Activated T-cell treated with anti-CD3 and anti-CD28 coated beads, Interleukin-2, amount 50 U/mL, for 4 hours (primary cell): Measurements from ENCODE around the gene CLCN1. TPM values are rescaled to one million over a fixed set of nuclear protein-coding genes. Genes with fewer than 3 reads are reported as not detected.

Experiments
- ATAC-seq, 2 donors: fragments of 200-7000 bp; cut with Tn5 transposase; one replicate each; pipeline ENCODE4 v1.10.0; 2021
- DNase-seq: peaks from one replicate; pipeline ENCODE4 v3.0.0-alpha.2; 2020
- H3K27me3 Mint-ChIP-seq: one replicate; pipeline ENCODE4 v1.8.0; 2021; ENCODE audit warnings: low read depth, mixed read lengths
- H3K36me3 Mint-ChIP-seq: one replicate; pipeline ENCODE4 v1.8.0; 2022; ENCODE audit warnings: mixed read lengths; ENCODE audit not compliant: insufficient read depth
- H3K4me1 Mint-ChIP-seq: one replicate; pipeline ENCODE4 v1.8.0; 2021; ENCODE audit warnings: low read depth, mixed read lengths
- H3K4me3 Mint-ChIP-seq: one replicate; pipeline ENCODE4 v1.8.0; 2021; ENCODE audit warnings: mild to moderate bottlenecking, moderate library complexity, mixed read lengths
- H3K9me3 Mint-ChIP-seq: one replicate; pipeline ENCODE4 v1.8.0; 2021; ENCODE audit warnings: mixed read lengths
- total RNA-seq, 3 donors: library from RNA; stranded (reverse); gene quantifications; one replicate each; pipeline ENCODE4 v1.2.1, GENCODE V29; 2021

CLCN1 gene
- total RNA-seq, 3 donors from 2014 or later = not detected

- DNase-seq (peak; percentile 26), ATAC-seq (peak; percentile 58 to 65)
- Mint-ChIP-seq H3K27me3 (no peaks in the 10 kb centered on the region), H3K4me1 (peaks cover 73% of the 10 kb centered on the region), H3K36me3 (no peaks in the 10 kb centered on the region), H3K9me3 (no peaks in the 10 kb centered on the region), H3K4me3 (peak overlapping the region; percentile 35)
These were observed 59.6 kb downstream of the CLCN1 start for GRCh38 chr7:143375298-143376034.

GRCh38 chr7:143376396-143376795 is 60.5 kb downstream of the CLCN1 start:
- DNase-seq = no peak
- Mint-ChIP-seq H3K9me3 (no peaks in the 10 kb centered on the region), H3K27me3 (no peaks in the 10 kb centered on the region), H3K36me3 (no peaks in the 10 kb centered on the region), H3K4me1 (peaks cover 70% of the 10 kb centered on the region), H3K4me3 (no peak overlapping the region)
- no peak for ATAC-seq

GRCh38 chr7:143379611-143380259 is 63.8 kb downstream of the CLCN1 start:
- ATAC-seq (no peak), DNase-seq (no peak)
- no peaks in the 10 kb centered on the region for H3K27me3 Mint-ChIP-seq
- H3K4me3 Mint-ChIP-seq = peak overlapping the region; percentile 90
- peaks cover 45% of the 10 kb centered on the region for H3K4me1 Mint-ChIP-seq
- no peaks in the 10 kb centered on the region for H3K9me3 Mint-ChIP-seq
- no peaks in the 10 kb centered on the region for H3K36me3 Mint-ChIP-seq

- H3K36me3 Mint-ChIP-seq = no peaks in the 10 kb centered on the region
- no peaks in the 10 kb centered on the region for H3K9me3 Mint-ChIP-seq
- peak; percentile 55 to 59 for ATAC-seq
- H3K27me3 Mint-ChIP-seq = no peaks in the 10 kb centered on the region
- H3K4me1 Mint-ChIP-seq = peaks cover 39% of the 10 kb centered on the region
- peak; percentile 88 for DNase-seq
- peak overlapping the region; percentile 90 for H3K4me3 Mint-ChIP-seq
These were observed 64.3 kb downstream of the CLCN1 start for GRCh38 chr7:143380260-143380645.

GRCh38 chr7:143380646-143381426 is 64.9 kb downstream of the CLCN1 start, which contains the start of gene ZYX:
TSS of gene ZYX (plus strand) at chr7:143381345. CDS start at chr7:143381572, 227 bp downstream.
- Mint-ChIP-seq H3K9me3 (no peaks in the 10 kb centered on the region), H3K4me3 (peak within 1 kb of the TSS; percentile 90), H3K27me3 (no peaks in the 10 kb centered on the region), H3K36me3 (no peaks in the 10 kb centered on the region), H3K4me1 (peaks cover 34% of the 10 kb centered on the region)
- peak; percentile 81 to 82 for ATAC-seq
- DNase-seq = peak; percentile 85

- Mint-ChIP-seq H3K4me1 (peaks cover 26% of the 10 kb centered on the region), H3K9me3 (no peaks in the 10 kb centered on the region), H3K36me3 (no peaks in the 10 kb centered on the region), H3K4me3 (no peak overlapping the region), H3K27me3 (no peaks in the 10 kb centered on the region)
- no peak for DNase-seq
- ATAC-seq = peak; percentile 4 to 6
These were observed 65.7 kb downstream of the CLCN1 start for GRCh38 chr7:143381427-143382125.

- H3K36me3 Mint-ChIP-seq = no peaks in the 10 kb centered on the region
- DNase-seq (no peak), ATAC-seq (no peak)
- no peak overlapping the region for H3K4me3 Mint-ChIP-seq
- no peaks in the 10 kb centered on the region for H3K27me3 Mint-ChIP-seq
- peaks cover 21% of the 10 kb centered on the region for H3K4me1 Mint-ChIP-seq
- H3K9me3 Mint-ChIP-seq = no peaks in the 10 kb centered on the region
These were observed 66.3 kb downstream of the CLCN1 start for GRCh38 chr7:143382126-143382790.

- DNase-seq = no peak
- Mint-ChIP-seq H3K4me3 (no peak overlapping the region), H3K4me1 (peaks cover 18% of the 10 kb centered on the region)
These were observed 67.1 kb downstream of the CLCN1 start for GRCh38 chr7:143382791-143383641.

GRCh38 chr7:143383642-143383957 is 67.7 kb downstream of the CLCN1 start:
- DNase-seq = no peak
- Mint-ChIP-seq H3K4me1 (peaks cover 14% of the 10 kb centered on the region), H3K9me3 (no peaks in the 10 kb centered on the region), H3K27me3 (no peaks in the 10 kb centered on the region), H3K36me3 (no peaks in the 10 kb centered on the region), H3K4me3 (no peak overlapping the region)
- no peak for ATAC-seq

More at GRCh38 chr7:143382791-143383641, 67.1 kb downstream of the CLCN1 start:
- H3K27me3 Mint-ChIP-seq = no peaks in the 10 kb centered on the region
- H3K36me3 Mint-ChIP-seq = no peaks in the 10 kb centered on the region
- ATAC-seq = no peak
- no peaks in the 10 kb centered on the region for H3K9me3 Mint-ChIP-seq

- H3K4me3 Mint-ChIP-seq = no peak overlapping the region
- no peaks in the 10 kb centered on the region for H3K27me3 Mint-ChIP-seq
- DNase-seq (no peak), ATAC-seq (no peak)
- peaks cover 10% of the 10 kb centered on the region for H3K4me1 Mint-ChIP-seq
- no peaks in the 10 kb centered on the region for H3K9me3 Mint-ChIP-seq
- H3K36me3 Mint-ChIP-seq = no peaks in the 10 kb centered on the region
These were observed 68.2 kb downstream of the CLCN1 start for GRCh38 chr7:143384148-143384547.

GRCh38 chr7:143384661-143385631 is 69.0 kb downstream of the CLCN1 start:
- no peak overlapping the region for H3K4me3 Mint-ChIP-seq
- no peaks in the 10 kb centered on the region for H3K27me3 Mint-ChIP-seq
- H3K36me3 Mint-ChIP-seq = peaks cover 6% of the 10 kb centered on the region
- no peak for DNase-seq
- ATAC-seq = no peak
- H3K4me1 Mint-ChIP-seq = peaks cover 10% of the 10 kb centered on the region
- H3K9me3 Mint-ChIP-seq = no peaks in the 10 kb centered on the region
